ENCODE measurements around the gene CHTF8.

The CHTF8 gene

GRCh38 chr16:69133373-69133954 is 1.1 kb upstream of the CHTF8 start:
- Histone ChIP-seq H3K4me3 (ENCODE audit: low read depth, low read length, poor library complexity, severe bottlenecking) (peak overlapping the region; percentile 95), H4K20me1 (ENCODE audit: insufficient read depth, low read length) (no peaks in the 10 kb centered on the region), H3K4me2 (ENCODE audit: low read length) (peak overlapping the region; percentile 87), H3K4me1 (ENCODE audit: insufficient read depth, low read length, severe bottlenecking) (peaks cover 27% of the 10 kb centered on the region), H3K36me3 (ENCODE audit: insufficient read depth, low read length) (peaks cover 46% of the 10 kb centered on the region), H3K79me2 (ENCODE audit: insufficient read depth, low read length) (peaks cover 64% of the 10 kb centered on the region), H3F3A (ENCODE audit: insufficient read depth, low read length) (no peaks in the 10 kb centered on the region), H3K9me3 (ENCODE audit: low read length) (no peaks in the 10 kb centered on the region), H2AFZ (ENCODE audit: low read length) (no peak overlapping the region), H3K27ac (ENCODE audit: low read depth, low read length, poor library complexity, severe bottlenecking) (no peak overlapping the region), H3K9me2 (ENCODE audit: low read depth, low read length) (no peaks in the 10 kb centered on the region), H3K27me3 (ENCODE audit: insufficient read depth, low read length) (no peaks in the 10 kb centered on the region), H3K9ac (ENCODE audit: low read length) (peak overlapping the region; percentile 87)
- TF ChIP-seq EZH2 (IDR thresholded peaks at IDR 0.05; ENCODE audit: borderline replicate concordance, low read length), result no peak
- TF ChIP-seq, protein P1, sequence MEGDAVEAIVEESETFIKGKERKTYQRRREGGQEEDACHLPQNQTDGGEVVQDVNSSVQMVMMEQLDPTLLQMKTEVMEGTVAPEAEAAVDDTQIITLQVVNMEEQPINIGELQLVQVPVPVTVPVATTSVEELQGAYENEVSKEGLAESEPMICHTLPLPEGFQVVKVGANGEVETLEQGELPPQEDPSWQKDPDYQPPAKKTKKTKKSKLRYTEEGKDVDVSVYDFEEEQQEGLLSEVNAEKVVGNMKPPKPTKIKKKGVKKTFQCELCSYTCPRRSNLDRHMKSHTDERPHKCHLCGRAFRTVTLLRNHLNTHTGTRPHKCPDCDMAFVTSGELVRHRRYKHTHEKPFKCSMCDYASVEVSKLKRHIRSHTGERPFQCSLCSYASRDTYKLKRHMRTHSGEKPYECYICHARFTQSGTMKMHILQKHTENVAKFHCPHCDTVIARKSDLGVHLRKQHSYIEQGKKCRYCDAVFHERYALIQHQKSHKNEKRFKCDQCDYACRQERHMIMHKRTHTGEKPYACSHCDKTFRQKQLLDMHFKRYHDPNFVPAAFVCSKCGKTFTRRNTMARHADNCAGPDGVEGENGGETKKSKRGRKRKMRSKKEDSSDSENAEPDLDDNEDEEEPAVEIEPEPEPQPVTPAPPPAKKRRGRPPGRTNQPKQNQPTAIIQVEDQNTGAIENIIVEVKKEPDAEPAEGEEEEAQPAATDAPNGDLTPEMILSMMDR (IDR thresholded peaks at IDR 0.05; ENCODE audit: low read length), result no peak

GRCh38 chr16:69131839-69132423 is 457 bp downstream of the CHTF8 start:
- peak overlapping the region; percentile 95 for H3K4me3 ChIP-seq (ENCODE audit: low read depth, low read length, poor library complexity, severe bottlenecking)
- peaks cover 27% of the 10 kb centered on the region for H3K4me1 ChIP-seq (ENCODE audit: insufficient read depth, low read length, severe bottlenecking)

GRCh38 chr16:69131167-69131838 is 1.1 kb downstream of the CHTF8 start:
- H3K36me3 ChIP-seq (ENCODE audit: insufficient read depth, low read length), result peaks cover 31% of the 10 kb centered on the region; the same call in 1 of the 2 replicates
- H2AFZ ChIP-seq (ENCODE audit: low read length), result no peak overlapping the region
- H3K79me2 ChIP-seq (ENCODE audit: insufficient read depth, low read length), result peaks cover 60% of the 10 kb centered on the region
- peak overlapping the region; percentile 83 for H3K27ac ChIP-seq (ENCODE audit: low read depth, low read length, poor library complexity, severe bottlenecking)
- H3K4me3 ChIP-seq (ENCODE audit: low read depth, low read length, poor library complexity, severe bottlenecking), result peak overlapping the region; percentile 95
- peaks cover 27% of the 10 kb centered on the region for H3K4me1 ChIP-seq (ENCODE audit: insufficient read depth, low read length, severe bottlenecking)
- H3K4me2 ChIP-seq (ENCODE audit: low read length), result peak overlapping the region; percentile 90
- H3K27me3 ChIP-seq (ENCODE audit: insufficient read depth, low read length), result no peaks in the 10 kb centered on the region
- H4K20me1 ChIP-seq (ENCODE audit: insufficient read depth, low read length), result no peaks in the 10 kb centered on the region
- peak overlapping the region; percentile 99 for H3K9ac ChIP-seq (ENCODE audit: low read length)
- H3K9me3 ChIP-seq (ENCODE audit: low read length), result no peaks in the 10 kb centered on the region
- no peaks in the 10 kb centered on the region for H3K9me2 ChIP-seq (ENCODE audit: low read depth, low read length)
- TF ChIP-seq, protein P1 (IDR thresholded peaks at IDR 0.05; ENCODE audit: low read length), result no peak
- TF ChIP-seq EZH2 (IDR thresholded peaks at IDR 0.05; ENCODE audit: borderline replicate concordance, low read length), result no peak
- no peaks in the 10 kb centered on the region for H3F3A ChIP-seq (ENCODE audit: insufficient read depth, low read length)

More at GRCh38 chr16:69131839-69132423, 457 bp downstream of the CHTF8 start:
- peaks cover 37% of the 10 kb centered on the region; the same call in 1 of the 2 replicates for H3K36me3 ChIP-seq (ENCODE audit: insufficient read depth, low read length)
- H3K9me3 ChIP-seq (ENCODE audit: low read length), result no peaks in the 10 kb centered on the region
- H3F3A ChIP-seq (ENCODE audit: insufficient read depth, low read length), result no peaks in the 10 kb centered on the region
- TF ChIP-seq EZH2 (IDR thresholded peaks at IDR 0.05; ENCODE audit: borderline replicate concordance, low read length), result no peak
- TF ChIP-seq, protein P1 (IDR thresholded peaks at IDR 0.05; ENCODE audit: low read length), result no peak
- no peaks in the 10 kb centered on the region for H3K27me3 ChIP-seq (ENCODE audit: insufficient read depth, low read length)
- H3K27ac ChIP-seq (ENCODE audit: low read depth, low read length, poor library complexity, severe bottlenecking), result peak overlapping the region; percentile 83
- H3K79me2 ChIP-seq (ENCODE audit: insufficient read depth, low read length), result peaks cover 64% of the 10 kb centered on the region
- H2AFZ ChIP-seq (ENCODE audit: low read length), result no peak overlapping the region
- peak overlapping the region; percentile 99 for H3K9ac ChIP-seq (ENCODE audit: low read length)
- H4K20me1 ChIP-seq (ENCODE audit: insufficient read depth, low read length), result no peaks in the 10 kb centered on the region
- peak overlapping the region; percentile 90 for H3K4me2 ChIP-seq (ENCODE audit: low read length)
- H3K9me2 ChIP-seq (ENCODE audit: low read depth, low read length), result no peaks in the 10 kb centered on the region
